ENCODE results near the gene DKK1.
A peak's percentile ranks its signal among the peaks of the same experiment; 100 is the strongest.

The DKK1 gene

GRCh38 chr10:52300599-52301277 lies 13.3 kb upstream of the DKK1 start:
- TF ChIP-seq CTCF (conservative IDR thresholded peaks at IDR 0.05; ENCODE audit: control insufficient read depth, insufficient read depth, low read depth, low read length): no peak
- H3K4me3 ChIP-seq (ENCODE audit: control insufficient read depth, low read depth, low read length): no peak overlapping the region
- no peak for DNase-seq (ENCODE audit: low read depth)

GRCh38 chr10:52308251-52309031 lies 5.6 kb upstream of the DKK1 start:
- peak; percentile 77 for DNase-seq (ENCODE audit: low read depth)
- TF ChIP-seq CTCF (conservative IDR thresholded peaks at IDR 0.05; ENCODE audit: control insufficient read depth, insufficient read depth, low read depth, low read length): peak; percentile 73
- peak overlapping the region; percentile 58 for H3K4me3 ChIP-seq (ENCODE audit: control insufficient read depth, low read depth, low read length)

GRCh38 chr10:52312942-52313255 lies 1.2 kb upstream of the DKK1 start:
- H3K4me3 ChIP-seq (ENCODE audit: control insufficient read depth, low read depth, low read length): peak overlapping the region; percentile 73
- peak; percentile 12 for DNase-seq (ENCODE audit: low read depth)
- no peak for TF ChIP-seq CTCF (conservative IDR thresholded peaks at IDR 0.05; ENCODE audit: control insufficient read depth, insufficient read depth, low read depth, low read length)

- TF ChIP-seq CTCF (conservative IDR thresholded peaks at IDR 0.05; ENCODE audit: control insufficient read depth, insufficient read depth, low read depth, low read length): no peak
- DNase-seq (ENCODE audit: low read depth): no peak
- peak overlapping the region; percentile 73 for H3K4me3 ChIP-seq (ENCODE audit: control insufficient read depth, low read depth, low read length)
These were observed 687 bp upstream of the DKK1 start for GRCh38 chr10:52313256-52313932.

- peak; percentile 40 for DNase-seq (ENCODE audit: low read depth)
- H3K4me3 ChIP-seq (ENCODE audit: control insufficient read depth, low read depth, low read length): peak overlapping the region; percentile 73
- no peak for TF ChIP-seq CTCF (conservative IDR thresholded peaks at IDR 0.05; ENCODE audit: control insufficient read depth, insufficient read depth, low read depth, low read length)
These were observed 906 bp downstream of the DKK1 start for GRCh38 chr10:52314822-52315552.

- peak overlapping the region; percentile 73 for H3K4me3 ChIP-seq (ENCODE audit: control insufficient read depth, low read depth, low read length)
- no peak for TF ChIP-seq CTCF (conservative IDR thresholded peaks at IDR 0.05; ENCODE audit: control insufficient read depth, insufficient read depth, low read depth, low read length)
- DNase-seq (ENCODE audit: low read depth): peak; percentile 35
These were observed 1.9 kb downstream of the DKK1 start for GRCh38 chr10:52316001-52316400.

Measured in fibroblast of mammary gland (primary cell).